CD4-positive, alpha-beta T cell (primary cell): ENCODE data around the gene PGM1. TPM values are rescaled to one million over a fixed set of nuclear protein-coding genes. Genes with fewer than 3 reads are reported as not detected.

Experiments
- ATAC-seq: fragments of 200-7000 bp; cut with Tn5 transposase; one replicate; pipeline ENCODE4 v1.10.0; 2022; ENCODE audit warnings: mild to moderate bottlenecking; ENCODE audit not compliant: poor library complexity
- CTCF ChIA-PET: fragments of 350-600 bp; sonication (Branson Sonifier 250); formaldehyde crosslinking; loops from one replicate; lab custom pipeline; 2021; ENCODE audit warnings: antibody characterized with exemption, inconsistent platforms; lab: Charles Lee
- POLR2A ChIA-PET: fragments of 350-600 bp; sonication (Branson Sonifier 250); formaldehyde crosslinking; loops from one replicate; lab custom pipeline; 2021; ENCODE audit warnings: antibody characterized with exemption, inconsistent platforms; lab: Charles Lee
- DNase-seq, 14 experiments: peaks; one replicate each; pipeline ENCODE4 v3.0.0-alpha.2; 2013 to 2020; ENCODE audit warnings: mixed read lengths in 2 of 14
- H3K27ac ChIP-seq, 2 donors: one replicate each; pipeline versions ENCODE4 v1.5.1 to v1.7.0; 2013; ENCODE audit warnings: low read length in 2 of 2, low read depth in 1 of 2, mild to moderate bottlenecking in 1 of 2
- H3K27me3 ChIP-seq, 2 experiments: 1 replicate in 1 of 2; 2 replicates in 1 of 2; pipeline versions ENCODE4 v1.6.1 to v1.7.0; 2013; ENCODE audit warnings: low read length in 2 of 2, control low read depth in 1 of 2, mild to moderate bottlenecking in 1 of 2, moderate library complexity in 1 of 2; ENCODE audit not compliant: insufficient read depth in 2 of 2, control insufficient read depth in 1 of 2
- H3K36me3 ChIP-seq: one replicate; pipeline ENCODE4 v1.6.1; 2013; ENCODE audit warnings: low read length, control low read depth; ENCODE audit not compliant: insufficient read depth
- H3K4me1 ChIP-seq: one replicate; pipeline ENCODE4 v1.6.1; 2013; ENCODE audit warnings: low read length, control low read depth; ENCODE audit not compliant: insufficient read depth
- H3K4me3 ChIP-seq: one replicate; pipeline ENCODE4 v1.5.1; 2013; ENCODE audit warnings: mild to moderate bottlenecking, low read length, moderate library complexity
- H3K9me3 ChIP-seq, 2 experiments: 1 replicate in 1 of 2; 2 replicates in 1 of 2; pipeline versions ENCODE4 v1.6.1 to v1.7.0; 2013; ENCODE audit warnings: low read length in 2 of 2, mild to moderate bottlenecking in 2 of 2, control low read depth in 1 of 2, moderate library complexity in 1 of 2; ENCODE audit not compliant: control insufficient read depth in 1 of 2, insufficient read depth in 1 of 2
- H3K27ac Mint-ChIP-seq: one replicate; pipeline ENCODE4 v1.8.0; 2020; ENCODE audit warnings: mixed read lengths
- H3K27me3 Mint-ChIP-seq: one replicate; pipeline ENCODE4 v1.8.0; 2021; ENCODE audit warnings: mixed read lengths
- H3K36me3 Mint-ChIP-seq: one replicate; pipeline ENCODE4 v1.8.0; 2021; ENCODE audit warnings: low read depth, mixed read lengths
- H3K4me1 Mint-ChIP-seq: one replicate; pipeline ENCODE4 v1.8.0; 2021; ENCODE audit warnings: low read depth, mixed read lengths
- H3K4me3 Mint-ChIP-seq: one replicate; pipeline ENCODE4 v1.8.0; 2020; ENCODE audit warnings: mild to moderate bottlenecking, mixed read lengths
- H3K9me3 Mint-ChIP-seq: one replicate; pipeline ENCODE4 v1.8.0; 2020; ENCODE audit warnings: mixed read lengths
- intact Hi-C, 2 experiments: fragments of 100-400 bp; cut with DNase I in 1 of 2; cut with micrococcal nuclease in 1 of 2; formaldehyde crosslinking; loops; one replicate each; pipeline versions ENCODE4 v1.15.1 to v1.9.0; 2023 to 2025; cut with DNase I, micrococcal nuclease
- total RNA-seq, 174 experiments: library from RNA in 2 of 174; stranded (reverse) in 2 of 174; gene quantifications; one replicate each; pipeline ENCODE4 v1.2.3 and lab custom pipeline; 2021 to 2026
- TF ChIP-seq, protein P1 (sequence below): fragments of 200-600 bp; IDR thresholded peaks from one replicate; pipeline ENCODE4 v1.8.0; 2022; ENCODE audit warnings: antibody characterized with exemption, mild to moderate bottlenecking

PGM1 gene
- total RNA-seq, 2 experiments from 2014 or later: 5.4 to 5.6 TPM

DNA sequence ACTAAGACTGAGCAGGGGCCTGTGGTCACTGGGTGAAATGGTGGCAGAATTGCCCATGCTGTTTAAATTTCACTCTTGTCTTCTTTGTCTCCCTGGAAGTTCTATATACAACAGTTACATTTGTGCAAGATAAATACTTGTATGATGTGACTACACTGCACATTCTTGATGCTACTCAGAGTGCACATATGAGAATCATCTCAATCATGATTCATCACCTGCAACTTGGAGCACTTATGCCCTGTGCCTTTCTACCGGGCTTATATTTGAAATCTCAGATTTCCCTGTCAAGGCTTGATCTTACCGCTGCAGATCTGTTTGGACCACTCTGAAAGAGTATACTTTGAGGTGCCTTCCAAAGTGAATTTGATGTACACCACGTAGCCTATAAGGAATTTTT lies 10.6 kb downstream of the PGM1 start:
- no peaks in the 10 kb centered on the region for H3K4me1 ChIP-seq
- ATAC-seq: no peak
- TF ChIP-seq, protein P1, sequence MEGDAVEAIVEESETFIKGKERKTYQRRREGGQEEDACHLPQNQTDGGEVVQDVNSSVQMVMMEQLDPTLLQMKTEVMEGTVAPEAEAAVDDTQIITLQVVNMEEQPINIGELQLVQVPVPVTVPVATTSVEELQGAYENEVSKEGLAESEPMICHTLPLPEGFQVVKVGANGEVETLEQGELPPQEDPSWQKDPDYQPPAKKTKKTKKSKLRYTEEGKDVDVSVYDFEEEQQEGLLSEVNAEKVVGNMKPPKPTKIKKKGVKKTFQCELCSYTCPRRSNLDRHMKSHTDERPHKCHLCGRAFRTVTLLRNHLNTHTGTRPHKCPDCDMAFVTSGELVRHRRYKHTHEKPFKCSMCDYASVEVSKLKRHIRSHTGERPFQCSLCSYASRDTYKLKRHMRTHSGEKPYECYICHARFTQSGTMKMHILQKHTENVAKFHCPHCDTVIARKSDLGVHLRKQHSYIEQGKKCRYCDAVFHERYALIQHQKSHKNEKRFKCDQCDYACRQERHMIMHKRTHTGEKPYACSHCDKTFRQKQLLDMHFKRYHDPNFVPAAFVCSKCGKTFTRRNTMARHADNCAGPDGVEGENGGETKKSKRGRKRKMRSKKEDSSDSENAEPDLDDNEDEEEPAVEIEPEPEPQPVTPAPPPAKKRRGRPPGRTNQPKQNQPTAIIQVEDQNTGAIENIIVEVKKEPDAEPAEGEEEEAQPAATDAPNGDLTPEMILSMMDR: no peak
- no peaks in the 10 kb centered on the region for H3K9me3 Mint-ChIP-seq
- H3K27me3 Mint-ChIP-seq: no peaks in the 10 kb centered on the region
- H3K4me3 Mint-ChIP-seq: no peak overlapping the region
- intact Hi-C loops: no loop called here
- no peaks in the 10 kb centered on the region for H3K27me3 ChIP-seq
- no peak overlapping the region for H3K27ac Mint-ChIP-seq
- H3K4me1 Mint-ChIP-seq: peaks cover 11% of the 10 kb centered on the region
- no peak for DNase-seq
- H3K9me3 ChIP-seq: no peaks in the 10 kb centered on the region
- CTCF ChIA-PET: no interaction called here
- no peak overlapping the region for H3K27ac ChIP-seq
- POLR2A ChIA-PET: no interaction called here
- H3K4me3 ChIP-seq: no peak overlapping the region
- no peaks in the 10 kb centered on the region for H3K36me3 ChIP-seq
- H3K36me3 Mint-ChIP-seq: no peaks in the 10 kb centered on the region

DNA sequence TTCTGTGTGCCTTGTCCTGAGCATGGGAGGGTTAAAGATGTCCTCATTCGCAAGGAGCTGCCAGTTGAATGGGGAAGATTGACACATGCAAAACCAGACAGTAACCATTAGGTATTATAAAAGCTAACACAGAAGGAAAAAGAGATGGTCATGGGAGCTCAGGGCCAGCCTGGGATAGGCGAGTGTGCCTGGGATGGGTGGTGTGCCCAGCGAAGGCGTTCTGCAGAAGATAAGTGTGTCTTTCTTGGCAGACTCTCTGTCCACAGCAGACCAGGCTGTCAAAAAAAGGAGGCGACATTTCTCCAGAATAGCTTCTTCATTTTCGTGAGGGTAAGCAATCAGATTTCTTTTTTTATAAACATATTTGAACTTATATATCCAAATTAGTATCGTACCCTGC lies 14.1 kb downstream of the PGM1 start:
- DNase-seq (no peak), ATAC-seq (no peak)
- no peak overlapping the region for H3K4me3 ChIP-seq
- H3K9me3 ChIP-seq: no peaks in the 10 kb centered on the region
- Mint-ChIP-seq H3K4me1 (peaks cover 17% of the 10 kb centered on the region), H3K27me3 (no peaks in the 10 kb centered on the region), H3K9me3 (no peaks in the 10 kb centered on the region), H3K27ac (no peak overlapping the region), H3K36me3 (no peaks in the 10 kb centered on the region), H3K4me3 (no peak overlapping the region)
- ChIA-PET POLR2A (no interaction called here), CTCF (interaction anchor here (1.4 kb wide), 1 partner anchor 530 kb away, joined by 3 read pairs; no protein-coding TSS in a partner anchor)
- no peaks in the 10 kb centered on the region for H3K27me3 ChIP-seq
- H3K27ac ChIP-seq: no peak overlapping the region
- intact Hi-C loops: no loop called here
- TF ChIP-seq, protein P1: no peak
- H3K4me1 ChIP-seq: no peaks in the 10 kb centered on the region
- H3K36me3 ChIP-seq: peaks cover 2% of the 10 kb centered on the region

DNA sequence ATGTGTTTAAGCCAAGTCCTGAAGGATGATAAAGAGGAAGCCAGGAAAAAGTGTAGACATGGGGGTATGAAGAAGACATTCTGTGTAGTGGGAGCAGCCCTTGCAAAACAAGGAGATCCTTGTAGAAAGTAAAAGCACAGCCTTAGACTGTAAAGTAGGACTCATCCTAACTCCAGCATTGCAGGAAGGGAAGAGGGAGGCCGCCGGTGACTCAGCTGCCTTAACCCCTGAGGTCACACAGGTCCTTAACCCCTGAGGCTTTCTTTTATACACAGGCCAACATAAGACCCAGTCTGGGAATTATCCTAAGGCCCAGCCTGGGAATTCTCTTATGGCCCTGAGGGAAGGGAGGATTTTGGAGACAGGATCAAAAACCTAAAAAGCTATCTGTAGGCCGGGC lies 18.0 kb downstream of the PGM1 start:
- no peak overlapping the region for H3K27ac ChIP-seq
- intact Hi-C loops: no loop called here
- TF ChIP-seq, protein P1: no peak
- Mint-ChIP-seq H3K9me3 (no peaks in the 10 kb centered on the region), H3K27me3 (no peaks in the 10 kb centered on the region), H3K36me3 (no peaks in the 10 kb centered on the region), H3K4me3 (no peak overlapping the region), H3K27ac (no peak overlapping the region), H3K4me1 (peaks cover 11% of the 10 kb centered on the region)
- no peak overlapping the region for H3K4me3 ChIP-seq
- peaks cover 2% of the 10 kb centered on the region for H3K36me3 ChIP-seq
- H3K4me1 ChIP-seq: peaks cover 3% of the 10 kb centered on the region
- H3K27me3 ChIP-seq: no peaks in the 10 kb centered on the region
- ChIA-PET CTCF (no interaction called here), POLR2A (no interaction called here)
- H3K9me3 ChIP-seq: no peaks in the 10 kb centered on the region
- ATAC-seq (no peak), DNase-seq (no peak)
